ENCODE data around the gene SCAP. TPM values are rescaled to one million over a fixed set of nuclear protein-coding genes. Genes with fewer than 3 reads are reported as not detected.

SCAP gene
- total RNA-seq (2021), result 115 to 117 TPM (median 117 TPM) in 3 replicates
- Bru-seq, nascent RNA, result percentile 66 among the genes with signal in this experiment
- long read RNA-seq, experiment 1, full-length matches to known transcripts, result 60 of 446 reads
- long read RNA-seq, experiment 1, partial matches to known transcripts, result 91 of 446 reads
- long read RNA-seq, experiment 1, other reads (novel, unspliced or antisense), result 295 of 446 reads
- long read RNA-seq, experiment 2, full-length matches to known transcripts, result 2 of 114 reads
- long read RNA-seq, experiment 2, partial matches to known transcripts, result 67 of 114 reads
- long read RNA-seq, experiment 2, other reads (novel, unspliced or antisense), result 45 of 114 reads
- long read RNA-seq, experiment 3, partial matches to known transcripts, result 4 of 7 reads
- long read RNA-seq, experiment 3, other reads (novel, unspliced or antisense), result 3 of 7 reads

DNA sequence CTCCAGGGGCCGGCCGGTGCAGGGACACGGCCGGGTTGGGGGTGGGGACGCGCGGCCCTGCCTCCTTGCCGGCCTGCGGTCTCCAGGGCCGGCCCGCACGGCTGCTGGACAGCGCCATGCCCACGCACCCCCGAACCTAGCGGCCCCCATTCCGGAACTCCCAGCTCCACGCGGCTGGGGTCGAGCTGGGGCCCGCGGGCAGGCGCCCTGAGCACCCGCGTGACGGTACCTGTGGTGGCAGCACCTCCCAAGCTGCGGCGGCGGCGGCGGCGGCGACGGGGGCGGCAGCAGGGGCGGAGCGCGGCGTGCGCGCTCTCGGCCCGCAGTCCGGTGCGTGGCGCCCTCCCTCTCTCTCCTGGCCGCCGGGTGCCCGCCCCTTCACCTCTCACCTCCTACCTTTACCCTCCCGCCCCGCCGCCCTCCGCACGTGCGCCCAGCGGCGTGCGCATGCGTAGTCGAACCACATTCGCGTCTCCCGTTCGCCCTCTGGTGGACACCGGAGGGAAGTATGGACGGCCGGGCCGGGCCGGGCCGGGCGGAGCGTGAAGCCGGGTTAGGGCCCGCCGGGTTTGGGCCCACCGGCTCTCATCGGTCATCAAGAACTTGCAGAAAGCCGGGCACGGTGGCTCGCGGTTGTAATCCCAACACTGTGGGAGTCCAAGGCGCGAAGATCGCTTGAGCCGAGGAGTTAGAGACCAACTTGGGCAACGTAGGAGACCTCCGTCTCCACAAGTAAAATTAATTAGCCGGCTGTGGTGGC is at the start of gene SCAP:
TSS of gene SCAP (minus strand) at position 372 of the 760 bp plus-strand sequence. CDS start 32,948 bp downstream, outside the sequence.
- peak; percentile 91 for ATAC-seq
- H3K4me1 Mint-ChIP-seq, result peaks cover 39% of the 10 kb centered on the region
- ChIA-PET CTCF (interaction anchor here (0.6 to 2.5 kb wide), 4 partner anchors 30 to 86 kb away, joined by 3 to 18 read pairs (median 4); no protein-coding TSS in a partner anchor), POLR2A (interaction anchor here (1.0 kb wide), 1 partner anchor 54 kb away, joined by 3 read pairs; no protein-coding TSS in a partner anchor)
- no peaks in the 10 kb centered on the region for H3K27me3 Mint-ChIP-seq (ENCODE audit: low read depth)
- H3K9me3 Mint-ChIP-seq, result peaks cover 4% of the 10 kb centered on the region; the same call in 1 of the 2 replicates
- peak within 1 kb of the TSS; percentile 92 for H3K4me3 Mint-ChIP-seq
- no peaks in the 10 kb centered on the region for H3K36me3 Mint-ChIP-seq
- peak within 1 kb of the TSS; percentile 91 for H3K27ac Mint-ChIP-seq
- peak; percentile 95 for DNase-seq (ENCODE audit: low spot score)
- 0 out of 2 replicates have a peak, but pooled peaks have one; percentile 20 for TF ChIP-seq NFYB (CRISPR knock-in tag; conservative IDR thresholded peaks at IDR 0.05; ENCODE audit: low read depth)
- TF ChIP-seq ZNF416 (CRISPR knock-in tag; IDR thresholded peaks at IDR 0.05), result no peak
- TF ChIP-seq, protein P1, sequence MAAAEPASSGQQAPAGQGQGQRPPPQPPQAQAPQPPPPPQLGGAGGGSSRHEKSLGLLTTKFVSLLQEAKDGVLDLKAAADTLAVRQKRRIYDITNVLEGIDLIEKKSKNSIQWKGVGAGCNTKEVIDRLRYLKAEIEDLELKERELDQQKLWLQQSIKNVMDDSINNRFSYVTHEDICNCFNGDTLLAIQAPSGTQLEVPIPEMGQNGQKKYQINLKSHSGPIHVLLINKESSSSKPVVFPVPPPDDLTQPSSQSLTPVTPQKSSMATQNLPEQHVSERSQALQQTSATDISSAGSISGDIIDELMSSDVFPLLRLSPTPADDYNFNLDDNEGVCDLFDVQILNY (CRISPR knock-in tag; IDR thresholded peaks at IDR 0.05), result peak; percentile 83; the same call in 1 of the 2 replicates
- peak; percentile 78; the same call in 1 of the 2 replicates for TF ChIP-seq TEAD1 (CRISPR knock-in tag; IDR thresholded peaks at IDR 0.05)
- TF ChIP-seq, protein P2, sequence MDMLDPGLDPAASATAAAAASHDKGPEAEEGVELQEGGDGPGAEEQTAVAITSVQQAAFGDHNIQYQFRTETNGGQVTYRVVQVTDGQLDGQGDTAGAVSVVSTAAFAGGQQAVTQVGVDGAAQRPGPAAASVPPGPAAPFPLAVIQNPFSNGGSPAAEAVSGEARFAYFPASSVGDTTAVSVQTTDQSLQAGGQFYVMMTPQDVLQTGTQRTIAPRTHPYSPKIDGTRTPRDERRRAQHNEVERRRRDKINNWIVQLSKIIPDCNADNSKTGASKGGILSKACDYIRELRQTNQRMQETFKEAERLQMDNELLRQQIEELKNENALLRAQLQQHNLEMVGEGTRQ (CRISPR knock-in tag; IDR thresholded peaks at IDR 0.05), result peak; percentile 87
- no peak for TF ChIP-seq OVOL2 (CRISPR knock-in tag; IDR thresholded peaks at IDR 0.05; ENCODE audit: borderline replicate concordance)
- TF ChIP-seq, protein P3, sequence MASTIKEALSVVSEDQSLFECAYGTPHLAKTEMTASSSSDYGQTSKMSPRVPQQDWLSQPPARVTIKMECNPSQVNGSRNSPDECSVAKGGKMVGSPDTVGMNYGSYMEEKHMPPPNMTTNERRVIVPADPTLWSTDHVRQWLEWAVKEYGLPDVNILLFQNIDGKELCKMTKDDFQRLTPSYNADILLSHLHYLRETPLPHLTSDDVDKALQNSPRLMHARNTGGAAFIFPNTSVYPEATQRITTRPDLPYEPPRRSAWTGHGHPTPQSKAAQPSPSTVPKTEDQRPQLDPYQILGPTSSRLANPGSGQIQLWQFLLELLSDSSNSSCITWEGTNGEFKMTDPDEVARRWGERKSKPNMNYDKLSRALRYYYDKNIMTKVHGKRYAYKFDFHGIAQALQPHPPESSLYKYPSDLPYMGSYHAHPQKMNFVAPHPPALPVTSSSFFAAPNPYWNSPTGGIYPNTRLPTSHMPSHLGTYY (CRISPR knock-in tag; IDR thresholded peaks at IDR 0.05), result no peak
- no peak for TF ChIP-seq CBFB (CRISPR knock-in tag; IDR thresholded peaks at IDR 0.05; ENCODE audit: low read depth)
- TF ChIP-seq, protein P4, sequence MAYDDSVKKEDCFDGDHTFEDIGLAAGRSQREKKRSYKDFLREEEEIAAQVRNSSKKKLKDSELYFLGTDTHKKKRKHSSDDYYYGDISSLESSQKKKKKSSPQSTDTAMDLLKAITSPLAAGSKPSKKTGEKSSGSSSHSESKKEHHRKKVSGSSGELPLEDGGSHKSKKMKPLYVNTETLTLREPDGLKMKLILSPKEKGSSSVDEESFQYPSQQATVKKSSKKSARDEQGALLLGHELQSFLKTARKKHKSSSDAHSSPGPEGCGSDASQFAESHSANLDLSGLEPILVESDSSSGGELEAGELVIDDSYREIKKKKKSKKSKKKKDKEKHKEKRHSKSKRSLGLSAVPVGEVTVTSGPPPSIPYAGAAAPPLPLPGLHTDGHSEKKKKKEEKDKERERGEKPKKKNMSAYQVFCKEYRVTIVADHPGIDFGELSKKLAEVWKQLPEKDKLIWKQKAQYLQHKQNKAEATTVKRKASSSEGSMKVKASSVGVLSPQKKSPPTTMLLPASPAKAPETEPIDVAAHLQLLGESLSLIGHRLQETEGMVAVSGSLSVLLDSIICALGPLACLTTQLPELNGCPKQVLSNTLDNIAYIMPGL (CRISPR knock-in tag; IDR thresholded peaks at IDR 0.05), result peak; percentile 66
- peak; percentile 99 for TF ChIP-seq SP1 (CRISPR knock-in tag; conservative IDR thresholded peaks at IDR 0.05)
- TF ChIP-seq, protein P5, sequence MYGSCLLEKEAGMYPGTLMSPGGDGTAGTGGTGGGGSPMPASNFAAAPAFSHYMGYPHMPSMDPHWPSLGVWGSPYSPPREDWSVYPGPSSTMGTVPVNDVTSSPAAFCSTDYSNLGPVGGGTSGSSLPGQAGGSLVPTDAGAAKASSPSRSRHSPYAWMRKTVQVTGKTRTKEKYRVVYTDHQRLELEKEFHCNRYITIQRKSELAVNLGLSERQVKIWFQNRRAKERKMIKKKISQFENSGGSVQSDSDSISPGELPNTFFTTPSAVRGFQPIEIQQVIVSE (CRISPR knock-in tag; IDR thresholded peaks at IDR 0.05; ENCODE audit: borderline replicate concordance), result no peak
- no peak for TF ChIP-seq GRHL2 (CRISPR knock-in tag; IDR thresholded peaks at IDR 0.05; ENCODE audit: insufficient replicate concordance, severe bottlenecking)
- TF ChIP-seq, protein P6, sequence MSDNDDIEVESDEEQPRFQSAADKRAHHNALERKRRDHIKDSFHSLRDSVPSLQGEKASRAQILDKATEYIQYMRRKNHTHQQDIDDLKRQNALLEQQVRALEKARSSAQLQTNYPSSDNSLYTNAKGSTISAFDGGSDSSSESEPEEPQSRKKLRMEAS (CRISPR knock-in tag; IDR thresholded peaks at IDR 0.05), result peak; percentile 95
- TF ChIP-seq RELA (CRISPR knock-in tag; IDR thresholded peaks at IDR 0.05; ENCODE audit: borderline replicate concordance), result no peak; the same call in 1 of the 2 replicates
- no peak for TF ChIP-seq ZNF317 (CRISPR knock-in tag; IDR thresholded peaks at IDR 0.05; ENCODE audit: borderline replicate concordance, low read depth)
- TF ChIP-seq ZNF219 (CRISPR knock-in tag; IDR thresholded peaks at IDR 0.05; ENCODE audit: borderline replicate concordance), result no peak
- TF ChIP-seq NFE2L1 (CRISPR knock-in tag; IDR thresholded peaks at IDR 0.05), result no peak; the same call in 1 of the 2 replicates
- peak; percentile 35 for TF ChIP-seq GABPB1 (CRISPR knock-in tag; IDR thresholded peaks at IDR 0.05)
- peak; percentile 83 for TF ChIP-seq GTF2I (CRISPR knock-in tag; conservative IDR thresholded peaks at IDR 0.05)
- TF ChIP-seq KAT7 (CRISPR knock-in tag; IDR thresholded peaks at IDR 0.05; ENCODE audit: borderline replicate concordance), result peak; percentile 83; the same call in 1 of the 2 replicates
- peak; percentile 82 for TF ChIP-seq FOXK1 (CRISPR knock-in tag; IDR thresholded peaks at IDR 0.05)
- no peak for TF ChIP-seq NR3C1 (CRISPR knock-in tag; conservative IDR thresholded peaks at IDR 0.05; ENCODE audit: low read depth)
- no peak for TF ChIP-seq IRF2 (CRISPR knock-in tag; IDR thresholded peaks at IDR 0.05; ENCODE audit: borderline replicate concordance, low read depth)
- TF ChIP-seq ELF4 (CRISPR knock-in tag; IDR thresholded peaks at IDR 0.05; ENCODE audit: low read depth), result 0 out of 2 replicates have a peak, but pooled peaks have one; percentile 57
- TF ChIP-seq, protein P7, sequence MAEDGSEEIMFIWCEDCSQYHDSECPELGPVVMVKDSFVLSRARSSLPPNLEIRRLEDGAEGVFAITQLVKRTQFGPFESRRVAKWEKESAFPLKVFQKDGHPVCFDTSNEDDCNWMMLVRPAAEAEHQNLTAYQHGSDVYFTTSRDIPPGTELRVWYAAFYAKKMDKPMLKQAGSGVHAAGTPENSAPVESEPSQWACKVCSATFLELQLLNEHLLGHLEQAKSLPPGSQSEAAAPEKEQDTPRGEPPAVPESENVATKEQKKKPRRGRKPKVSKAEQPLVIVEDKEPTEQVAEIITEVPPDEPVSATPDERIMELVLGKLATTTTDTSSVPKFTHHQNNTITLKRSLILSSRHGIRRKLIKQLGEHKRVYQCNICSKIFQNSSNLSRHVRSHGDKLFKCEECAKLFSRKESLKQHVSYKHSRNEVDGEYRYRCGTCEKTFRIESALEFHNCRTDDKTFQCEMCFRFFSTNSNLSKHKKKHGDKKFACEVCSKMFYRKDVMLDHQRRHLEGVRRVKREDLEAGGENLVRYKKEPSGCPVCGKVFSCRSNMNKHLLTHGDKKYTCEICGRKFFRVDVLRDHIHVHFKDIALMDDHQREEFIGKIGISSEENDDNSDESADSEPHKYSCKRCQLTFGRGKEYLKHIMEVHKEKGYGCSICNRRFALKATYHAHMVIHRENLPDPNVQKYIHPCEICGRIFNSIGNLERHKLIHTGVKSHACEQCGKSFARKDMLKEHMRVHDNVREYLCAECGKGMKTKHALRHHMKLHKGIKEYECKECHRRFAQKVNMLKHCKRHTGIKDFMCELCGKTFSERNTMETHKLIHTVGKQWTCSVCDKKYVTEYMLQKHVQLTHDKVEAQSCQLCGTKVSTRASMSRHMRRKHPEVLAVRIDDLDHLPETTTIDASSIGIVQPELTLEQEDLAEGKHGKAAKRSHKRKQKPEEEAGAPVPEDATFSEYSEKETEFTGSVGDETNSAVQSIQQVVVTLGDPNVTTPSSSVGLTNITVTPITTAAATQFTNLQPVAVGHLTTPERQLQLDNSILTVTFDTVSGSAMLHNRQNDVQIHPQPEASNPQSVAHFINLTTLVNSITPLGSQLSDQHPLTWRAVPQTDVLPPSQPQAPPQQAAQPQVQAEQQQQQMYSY (CRISPR knock-in tag; IDR thresholded peaks at IDR 0.05), result no peak
- no peak for TF ChIP-seq ZNF671 (CRISPR knock-in tag; IDR thresholded peaks at IDR 0.05)
